K562 (cell line): Measurements from ENCODE around the gene ZNF169. TPM values are rescaled to one million over a fixed set of nuclear protein-coding genes. Genes with fewer than 3 reads are reported as not detected.

Experiments used
- BRCA1 ChIP-seq, 2 experiments: fragments of 450-650 bp in 1 of 2; sonication (generic) in 1 of 2; formaldehyde crosslinking in 1 of 2; IDR thresholded peaks; 2 replicates each; pipeline versions ENCODE4 v1.5.0 to v1.6.1; 2017 to 2020; ENCODE audit warnings: mild to moderate bottlenecking in 1 of 2, missing genetic modification reagents in 1 of 2
- CREM ChIP-seq: IDR thresholded peaks from 2 replicates; pipeline ENCODE4 v1.6.1; 2014; ENCODE audit warnings: antibody characterized with exemption, low read depth
- DIDO1 ChIP-seq: fragments of 450-650 bp; IDR thresholded peaks from 2 replicates; pipeline ENCODE4 v1.6.1; 2016; ENCODE audit warnings: low read depth, missing biosample characterization, missing genetic modification characterization
- HNRNPUL1 ChIP-seq: fragments of 200-400 bp; formaldehyde crosslinking; IDR thresholded peaks from 2 replicates; pipeline ENCODE4 v1.6.1; 2017; ENCODE audit warnings: low read length
- IRF2 ChIP-seq: sonication (generic); formaldehyde crosslinking; IDR thresholded peaks from 2 replicates; pipeline ENCODE4 v1.8.1; 2022; ENCODE audit warnings: mild to moderate bottlenecking, missing genetic modification reagents
- NFE2 ChIP-seq: IDR thresholded peaks from 2 replicates; pipeline ENCODE4 v1.6.1; 2014; ENCODE audit warnings: antibody characterized with exemption, low read depth
- POLR3A ChIP-seq: IDR thresholded peaks from 2 replicates; pipeline ENCODE4 v1.6.1; 2011; ENCODE audit warnings: borderline replicate concordance, mild to moderate bottlenecking, moderate library complexity; ENCODE audit not compliant: insufficient read length, insufficient read depth; ENCODE audit errors: extremely low read depth
- ZC3H11A ChIP-seq: IDR thresholded peaks from 2 replicates; pipeline ENCODE4 v1.6.1; 2012; ENCODE audit warnings: low read depth, low read length, improper control_type of control experiment
- ZNF507 ChIP-seq: conservative IDR thresholded peaks from 2 replicates; pipeline ENCODE4 v1.6.1; 2017; ENCODE audit warnings: missing genetic modification characterization, missing compliant biosample characterization
- polyA plus RNA-seq, 8 experiments: library from polyadenylated mRNA; depleted of rRNA in 4 of 8; stranded (reverse) in 5 of 8; unstranded in 3 of 8; fragments of >200 nt; fragmentation: Nextera tagmentation in 2 of 8; fragmentation: Illumina TruSeq in 1 of 8; extraction: Ambion mirVana in 2 of 8; extraction: Trizol in 1 of 8; gene quantifications; 2 replicates each; pipeline versions ENCODE4 v1.2.1 to v1.2.3, GENCODE V29; 2011 to 2014; ENCODE audit warnings: inconsistent platforms in 1 of 8, missing spikeins in 1 of 8
- total RNA-seq, 7 experiments: library from RNA; depleted of rRNA in 6 of 7; stranded (reverse); fragments of >200 nt in 6 of 7; fragmentation: Illumina TruSeq in 2 of 7; extraction: Trizol in 2 of 7; gene quantifications; 2 replicates each; pipeline versions ENCODE4 v1.2.1 to v1.2.3, GENCODE V29; 2011 to 2021; ENCODE audit warnings: low replicate concordance in 1 of 7
- TF ChIP-seq, protein P1 (sequence below), 2 experiments: fragments of 450-650 bp; IDR thresholded peaks; 2 replicates each; pipeline ENCODE4 v1.6.1; 2016; ENCODE audit warnings: mild to moderate bottlenecking in 2 of 2, borderline replicate concordance in 1 of 2, low read depth in 1 of 2, moderate library complexity in 1 of 2
- TF ChIP-seq, protein P2 (sequence below), 2 experiments: fragments of 450-650 bp in 1 of 2; sonication (generic) in 1 of 2; formaldehyde crosslinking in 1 of 2; IDR thresholded peaks; 2 replicates each; pipeline versions ENCODE4 v1.7.1 to v1.9.0; 2016 to 2022; ENCODE audit warnings: inconsistent platforms in 1 of 2, mild to moderate bottlenecking in 1 of 2, missing genetic modification reagents in 1 of 2

ZNF169 gene
- total and polyA plus RNA-seq, 9 of the 15 experiments (the other 6 are each of a cell fraction or from before 2014, with no cell fraction given), result 2.0 to 16.2 (median 5.6) TPM

DNA sequence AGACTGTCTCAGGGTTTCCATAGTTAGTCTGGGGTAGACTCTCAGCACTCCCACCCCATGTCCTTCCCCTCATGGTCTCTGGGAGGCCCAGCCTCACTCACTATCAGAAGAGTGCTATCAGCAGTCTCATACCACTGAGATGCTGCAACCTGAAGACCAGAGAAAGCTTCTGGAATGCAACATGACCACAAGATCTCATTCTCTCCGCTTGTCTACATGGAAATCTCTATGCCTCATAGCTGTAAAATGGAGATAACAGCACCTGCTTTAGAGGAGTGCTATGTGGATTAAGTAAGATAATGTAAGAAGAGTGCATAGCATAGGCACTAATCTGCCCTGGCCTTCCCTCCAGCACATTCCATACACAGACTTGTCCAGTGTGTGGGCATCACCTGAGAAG, 47.0 kb upstream of the ZNF169 start (continued):
- TF ChIP-seq CREM, result peak; percentile 49
- TF ChIP-seq ZNF507 (tag), result no peak
- peak; percentile 12; the same call in 1 of the 2 replicates for TF ChIP-seq NFE2
- TF ChIP-seq HNRNPUL1, result no peak
- no peak for TF ChIP-seq POLR3A
- TF ChIP-seq, protein P1, sequence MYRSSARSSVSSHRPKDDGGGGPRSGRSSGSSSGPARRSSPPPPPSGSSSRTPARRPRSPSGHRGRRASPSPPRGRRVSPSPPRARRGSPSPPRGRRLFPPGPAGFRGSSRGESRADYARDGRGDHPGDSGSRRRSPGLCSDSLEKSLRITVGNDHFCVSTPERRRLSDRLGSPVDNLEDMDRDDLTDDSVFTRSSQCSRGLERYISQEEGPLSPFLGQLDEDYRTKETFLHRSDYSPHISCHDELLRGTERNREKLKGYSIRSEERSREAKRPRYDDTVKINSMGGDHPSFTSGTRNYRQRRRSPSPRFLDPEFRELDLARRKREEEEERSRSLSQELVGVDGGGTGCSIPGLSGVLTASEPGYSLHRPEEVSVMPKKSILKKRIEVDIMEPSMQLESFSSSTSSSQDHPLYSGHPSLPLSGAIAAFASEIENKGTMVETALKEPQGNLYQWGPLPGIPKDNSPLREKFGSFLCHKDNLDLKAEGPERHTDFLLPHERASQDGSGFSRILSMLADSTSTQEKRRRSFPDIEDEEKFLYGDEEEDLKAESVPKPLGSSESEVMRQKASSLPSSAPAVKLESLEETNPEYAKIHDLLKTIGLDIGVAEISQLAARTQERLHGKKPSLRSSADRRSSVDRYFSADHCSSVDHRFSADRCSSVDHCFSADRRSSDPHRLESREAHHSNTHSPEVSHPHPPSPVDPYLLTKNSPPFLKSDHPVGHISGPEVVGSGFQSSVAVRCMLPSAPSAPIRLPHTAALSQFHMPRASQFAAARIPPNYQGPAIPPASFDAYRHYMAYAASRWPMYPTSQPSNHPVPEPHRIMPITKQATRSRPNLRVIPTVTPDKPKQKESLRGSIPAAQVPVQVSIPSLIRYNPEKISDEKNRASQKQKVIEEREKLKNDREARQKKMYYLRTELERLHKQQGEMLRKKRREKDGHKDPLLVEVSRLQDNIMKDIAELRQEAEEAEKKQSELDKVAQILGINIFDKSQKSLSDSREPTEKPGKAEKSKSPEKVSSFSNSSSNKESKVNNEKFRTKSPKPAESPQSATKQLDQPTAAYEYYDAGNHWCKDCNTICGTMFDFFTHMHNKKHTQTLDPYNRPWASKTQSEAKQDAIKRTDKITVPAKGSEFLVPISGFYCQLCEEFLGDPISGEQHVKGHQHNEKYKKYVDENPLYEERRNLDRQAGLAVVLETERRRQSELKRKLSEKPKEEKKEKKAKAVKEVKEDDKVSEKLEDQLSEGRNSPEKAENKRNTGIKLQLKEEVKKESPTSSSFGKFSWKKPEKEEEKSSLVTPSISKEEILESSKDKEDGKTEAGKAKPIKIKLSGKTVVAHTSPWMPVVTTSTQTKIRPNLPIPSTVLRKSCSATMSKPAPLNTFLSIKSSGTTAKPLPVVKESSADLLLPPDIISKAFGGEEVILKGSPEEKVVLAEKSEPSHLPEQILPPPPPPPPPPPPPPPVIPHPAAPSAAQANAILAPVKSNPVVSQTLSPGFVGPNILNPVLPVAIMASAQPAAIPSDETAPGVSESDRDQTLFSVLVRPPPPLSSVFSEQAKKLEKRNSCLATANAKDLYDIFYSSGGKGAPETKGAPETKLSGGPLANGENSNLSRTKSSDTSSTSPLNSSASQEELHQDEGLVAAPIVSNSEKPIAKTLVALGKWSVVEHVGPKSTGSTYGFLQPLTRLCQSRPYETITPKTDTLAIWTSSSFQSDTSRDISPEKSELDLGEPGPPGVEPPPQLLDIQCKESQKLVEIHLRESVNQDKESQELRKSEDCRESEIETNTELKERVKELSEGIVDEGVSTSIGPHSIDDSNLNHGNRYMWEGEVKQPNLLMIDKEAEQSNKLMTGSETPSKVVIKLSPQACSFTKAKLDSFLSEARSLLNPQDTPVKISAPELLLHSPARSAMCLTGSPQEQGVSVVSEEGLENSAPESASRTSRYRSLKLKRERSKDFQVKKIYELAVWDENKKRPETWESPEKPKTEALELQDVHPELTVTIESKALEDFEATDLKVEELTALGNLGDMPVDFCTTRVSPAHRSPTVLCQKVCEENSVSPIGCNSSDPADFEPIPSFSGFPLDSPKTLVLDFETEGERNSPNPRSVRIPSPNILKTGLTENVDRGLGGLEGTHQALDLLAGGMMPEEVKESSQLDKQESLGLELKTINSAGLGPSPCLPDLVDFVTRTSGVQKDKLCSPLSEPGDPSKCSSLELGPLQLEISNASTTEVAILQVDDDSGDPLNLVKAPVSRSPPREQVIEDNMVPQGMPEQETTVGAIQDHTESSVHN (IDR thresholded peaks at IDR 0.05; ENCODE audit: borderline replicate concordance in 1 of 2, low read depth in 1 of 2), result no peak
- TF ChIP-seq ZC3H11A, result no peak
- no peak for TF ChIP-seq BRCA1 (IDR thresholded peaks at IDR 0.05)
- TF ChIP-seq BRCA1 (CRISPR knock-in tag; IDR thresholded peaks at IDR 0.05), result no peak
- TF ChIP-seq IRF2 (CRISPR knock-in tag), result no peak
- TF ChIP-seq, protein P2, sequence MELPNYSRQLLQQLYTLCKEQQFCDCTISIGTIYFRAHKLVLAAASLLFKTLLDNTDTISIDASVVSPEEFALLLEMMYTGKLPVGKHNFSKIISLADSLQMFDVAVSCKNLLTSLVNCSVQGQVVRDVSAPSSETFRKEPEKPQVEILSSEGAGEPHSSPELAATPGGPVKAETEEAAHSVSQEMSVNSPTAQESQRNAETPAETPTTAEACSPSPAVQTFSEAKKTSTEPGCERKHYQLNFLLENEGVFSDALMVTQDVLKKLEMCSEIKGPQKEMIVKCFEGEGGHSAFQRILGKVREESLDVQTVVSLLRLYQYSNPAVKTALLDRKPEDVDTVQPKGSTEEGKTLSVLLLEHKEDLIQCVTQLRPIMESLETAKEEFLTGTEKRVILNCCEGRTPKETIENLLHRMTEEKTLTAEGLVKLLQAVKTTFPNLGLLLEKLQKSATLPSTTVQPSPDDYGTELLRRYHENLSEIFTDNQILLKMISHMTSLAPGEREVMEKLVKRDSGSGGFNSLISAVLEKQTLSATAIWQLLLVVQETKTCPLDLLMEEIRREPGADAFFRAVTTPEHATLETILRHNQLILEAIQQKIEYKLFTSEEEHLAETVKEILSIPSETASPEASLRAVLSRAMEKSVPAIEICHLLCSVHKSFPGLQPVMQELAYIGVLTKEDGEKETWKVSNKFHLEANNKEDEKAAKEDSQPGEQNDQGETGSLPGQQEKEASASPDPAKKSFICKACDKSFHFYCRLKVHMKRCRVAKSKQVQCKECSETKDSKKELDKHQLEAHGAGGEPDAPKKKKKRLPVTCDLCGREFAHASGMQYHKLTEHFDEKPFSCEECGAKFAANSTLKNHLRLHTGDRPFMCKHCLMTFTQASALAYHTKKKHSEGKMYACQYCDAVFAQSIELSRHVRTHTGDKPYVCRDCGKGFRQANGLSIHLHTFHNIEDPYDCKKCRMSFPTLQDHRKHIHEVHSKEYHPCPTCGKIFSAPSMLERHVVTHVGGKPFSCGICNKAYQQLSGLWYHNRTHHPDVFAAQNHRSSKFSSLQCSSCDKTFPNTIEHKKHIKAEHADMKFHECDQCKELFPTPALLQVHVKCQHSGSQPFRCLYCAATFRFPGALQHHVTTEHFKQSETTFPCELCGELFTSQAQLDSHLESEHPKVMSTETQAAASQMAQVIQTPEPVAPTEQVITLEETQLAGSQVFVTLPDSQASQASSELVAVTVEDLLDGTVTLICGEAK (IDR thresholded peaks at IDR 0.05), result no peak
- TF ChIP-seq, protein P2 (CRISPR knock-in tag; IDR thresholded peaks at IDR 0.05), result no peak
- TF ChIP-seq DIDO1 (tag), result no peak
